Occipital lobe (tissue), 2 donors: ENCODE data around the gene MCC. TPM values are rescaled to one million over a fixed set of nuclear protein-coding genes. Genes with fewer than 3 reads are reported as not detected.
A peak's percentile ranks its signal among the peaks of the same experiment; 100 is the strongest.

ENCODE experiments used
- DNase-seq: peaks from one replicate; lab custom pipeline; 2025; lab: John Stamatoyannopoulos, UW
- total RNA-seq: library from RNA; depleted of rRNA; stranded (reverse); fragments of >200 nt; gene quantifications from one replicate; pipeline ENCODE4 v1.2.3, GENCODE V29; 2014

MCC gene
- total RNA-seq, 1 donor from 2014 or later, result 15.8 TPM

DNA sequence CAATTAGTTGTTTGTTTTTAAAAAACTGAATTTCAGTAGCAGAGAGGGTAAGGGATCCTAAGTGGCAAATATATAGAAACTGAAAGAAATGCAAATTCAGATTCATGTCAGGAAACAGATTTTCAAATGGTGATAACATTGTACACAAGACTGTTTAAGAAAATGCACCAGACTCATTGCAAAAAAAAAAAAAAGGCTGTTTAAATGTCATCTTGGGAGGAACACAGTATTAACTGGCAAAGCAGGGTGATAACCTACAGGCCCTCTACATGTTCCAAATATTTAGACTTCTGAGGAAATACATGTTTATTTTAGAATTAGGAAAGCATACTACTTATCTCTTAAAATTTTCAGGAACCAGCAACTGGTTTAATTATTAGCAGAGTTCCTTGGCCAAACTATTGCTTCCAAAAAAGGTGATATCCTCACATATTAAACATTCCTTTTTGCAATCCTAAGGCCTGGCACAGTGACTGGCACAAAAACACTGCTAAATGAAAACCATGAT lies 167.9 kb downstream of the MCC start:
- DNase-seq, result no peak

GRCh38 chr5:113319256-113320053 lies 168.8 kb downstream of the MCC start:
- DNase-seq, result no peak

DNA sequence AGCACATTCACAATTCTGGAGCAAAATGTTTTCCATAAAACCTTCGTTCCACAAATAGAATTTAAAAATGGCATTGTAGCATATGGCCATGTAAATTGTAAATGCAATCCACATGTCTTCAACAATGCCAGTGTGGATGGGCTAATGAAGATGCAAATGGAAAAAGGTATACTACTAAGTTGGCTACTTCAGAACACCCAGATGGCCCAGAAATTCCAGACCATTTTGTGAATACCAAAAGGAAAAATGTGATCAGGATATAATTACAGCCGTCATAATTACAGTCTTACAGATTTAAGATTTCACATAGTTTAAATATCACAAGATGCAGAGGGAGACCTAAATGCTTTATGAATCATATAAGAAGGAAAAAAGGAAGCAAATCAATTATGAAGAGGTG lies 170.6 kb downstream of the MCC start:
- no peak for DNase-seq

DNA sequence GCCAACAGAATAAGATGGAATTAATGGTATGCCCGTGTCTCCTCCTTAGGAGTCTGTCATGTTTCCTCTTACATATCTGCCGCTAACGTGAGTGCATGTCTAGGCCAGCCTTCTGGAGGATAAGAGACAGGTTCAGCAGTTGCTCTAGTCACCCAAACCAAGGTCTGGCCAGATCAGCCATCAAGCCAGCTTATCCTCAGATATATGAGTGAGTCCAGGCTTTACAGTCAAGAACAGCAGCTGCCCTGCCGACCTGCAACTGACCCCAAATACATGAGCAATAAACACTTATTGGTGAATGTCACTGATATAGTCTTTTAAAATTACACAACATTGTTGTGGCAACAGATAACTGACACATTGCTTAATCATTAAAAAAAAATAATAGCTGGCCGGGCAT lies 177.0 kb downstream of the MCC start:
- DNase-seq, result no peak

GRCh38 chr5:113302120-113302519 lies 186.1 kb downstream of the MCC start:
- no peak for DNase-seq

- DNase-seq, result no peak
Measured at GRCh38 chr5:113299591-113299990, 188.7 kb downstream of the MCC start.

- DNase-seq, result no peak
Measured at GRCh38 chr5:113296676-113297075, 191.6 kb downstream of the MCC start.

DNA sequence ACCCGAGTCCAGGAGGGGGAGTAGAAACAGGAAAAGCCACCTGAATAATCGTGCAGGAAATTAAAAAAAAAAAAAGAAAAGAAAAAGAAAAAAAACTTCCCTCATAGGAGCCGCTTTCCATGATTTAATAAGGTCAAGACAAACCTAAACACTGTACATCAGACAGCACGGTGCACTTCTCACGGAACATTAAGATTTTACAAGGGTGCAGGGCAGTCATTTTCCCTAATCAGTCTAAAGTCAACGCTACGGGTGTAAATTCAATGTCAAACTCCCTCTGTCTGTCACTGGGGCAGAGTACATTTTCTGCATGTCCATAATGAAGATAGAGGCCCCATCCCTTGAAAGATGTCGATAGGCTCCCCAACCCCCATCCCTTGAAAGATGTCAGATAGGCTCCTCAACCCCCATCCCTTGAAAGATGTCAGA lies 193.1 kb downstream of the MCC start:
- no peak for DNase-seq

- DNase-seq, result peak; percentile 75
Measured at GRCh38 chr5:113294311-113295110, 193.7 kb downstream of the MCC start.

DNA sequence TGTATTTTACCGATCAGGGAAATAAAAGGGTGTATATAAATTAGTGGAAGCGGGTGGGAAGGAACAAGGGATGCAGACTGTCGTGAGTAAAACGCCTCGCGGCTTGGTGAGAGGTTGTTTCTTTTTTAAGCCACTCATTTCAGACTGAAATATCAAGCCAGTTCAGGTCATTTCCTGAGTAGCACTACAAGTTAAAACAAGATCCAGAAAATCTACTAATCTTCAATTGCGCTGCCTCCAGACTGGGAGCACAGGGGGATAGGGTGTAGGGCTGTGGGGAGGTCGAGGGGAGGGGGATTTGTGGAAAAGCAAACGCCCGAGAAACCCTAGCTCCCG lies 194.3 kb downstream of the MCC start:
- no peak for DNase-seq

GRCh38 chr5:113293068-113293974 lies 194.9 kb downstream of the MCC start:
- no peak for DNase-seq

- DNase-seq, result no peak
Measured at GRCh38 chr5:113292462-113292861, 195.8 kb downstream of the MCC start.

- no peak for DNase-seq
Measured at GRCh38 chr5:113283558-113283957, 204.7 kb downstream of the MCC start.

DNA sequence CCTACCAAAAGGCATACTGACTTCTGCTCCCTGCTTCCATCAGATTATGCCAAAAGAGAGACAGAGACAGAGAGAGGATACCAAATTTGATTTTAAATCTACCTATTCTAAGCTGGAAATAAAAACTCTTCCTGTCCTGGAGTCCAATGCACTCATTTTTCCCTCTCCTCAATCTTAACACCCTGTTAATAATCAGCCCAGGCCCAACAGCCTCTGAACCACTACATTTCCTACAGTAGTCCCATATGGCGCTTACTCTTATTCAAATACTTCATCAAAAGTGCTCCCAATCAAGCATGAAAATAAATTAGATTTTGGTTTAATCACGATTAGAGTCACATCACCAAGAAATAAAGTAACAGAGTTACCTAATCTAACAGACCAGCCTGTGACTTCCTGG lies 205.8 kb downstream of the MCC start:
- no peak for DNase-seq

- DNase-seq, result no peak
Measured at GRCh38 chr5:113281194-113281593, 207.1 kb downstream of the MCC start.

DNA sequence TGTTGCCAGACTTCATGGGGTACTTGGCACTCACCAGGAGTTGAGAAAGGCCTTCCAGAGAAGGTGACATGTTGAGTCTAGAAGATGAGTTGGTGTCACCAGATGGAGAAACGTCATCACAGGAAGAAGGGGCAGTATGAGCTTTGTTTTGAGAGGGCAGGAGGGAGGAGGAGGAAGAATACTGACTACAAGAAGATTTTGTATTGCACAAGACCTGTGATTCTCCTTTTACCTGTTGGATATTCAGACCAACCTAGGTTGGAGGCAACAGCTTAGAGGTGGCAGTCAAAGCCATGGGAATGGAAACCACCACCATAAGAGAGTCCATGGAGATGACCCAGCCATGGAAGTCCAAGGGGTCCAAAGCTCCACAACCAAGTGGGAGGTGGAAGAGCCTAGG lies 207.7 kb downstream of the MCC start:
- no peak for DNase-seq

DNA sequence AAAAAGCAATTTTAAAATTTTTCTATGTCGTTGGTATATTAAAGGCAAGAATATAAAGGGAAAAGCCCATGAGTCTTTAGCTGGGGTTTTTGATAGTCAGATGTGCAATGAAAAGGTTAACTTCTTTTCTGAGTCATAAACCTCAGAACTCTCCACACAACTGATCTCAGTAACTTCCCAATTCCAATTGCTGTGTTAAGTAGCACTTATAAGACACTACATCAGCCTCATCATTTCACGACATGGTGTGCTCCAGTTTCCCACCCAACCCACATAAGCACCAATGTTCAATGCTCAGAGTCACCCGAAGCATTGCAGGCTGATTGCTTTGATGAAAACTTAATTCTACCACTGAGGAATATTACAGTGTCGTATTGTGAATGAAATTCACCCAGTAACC lies 209.3 kb downstream of the MCC start:
- DNase-seq, result no peak

GRCh38 chr5:113276493-113276892 lies 211.8 kb downstream of the MCC start:
- DNase-seq, result no peak

GRCh38 chr5:113276001-113276400 lies 212.3 kb downstream of the MCC start:
- DNase-seq, result no peak

DNA sequence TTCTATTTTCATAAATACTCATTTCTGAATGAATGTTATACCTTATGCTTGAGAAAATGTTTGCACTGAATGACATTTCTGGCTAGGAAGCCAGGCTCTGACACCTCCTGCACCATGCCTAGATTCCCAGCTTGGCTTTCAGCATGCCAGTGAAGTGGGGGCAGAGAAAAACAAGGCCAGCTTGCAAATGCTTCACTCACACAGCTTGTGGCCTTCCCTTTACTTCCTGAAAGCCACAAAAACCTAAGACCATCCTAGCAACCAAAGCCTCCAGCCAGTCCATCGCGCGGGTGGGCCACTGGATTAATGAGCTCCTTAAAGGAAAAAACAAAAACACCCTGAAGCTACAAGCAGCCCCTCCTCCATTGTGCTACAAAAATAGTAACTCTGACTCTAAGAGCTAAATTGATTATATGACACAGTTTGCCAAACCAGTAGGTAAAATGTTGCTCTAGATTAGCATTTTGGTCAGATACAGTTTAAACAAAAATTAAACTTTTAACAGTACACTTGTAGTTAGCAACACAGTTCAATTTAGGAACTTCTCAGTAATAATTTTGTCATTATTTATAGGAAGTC lies 213.3 kb downstream of the MCC start:
- no peak for DNase-seq

GRCh38 chr5:113273948-113274347 lies 214.3 kb downstream of the MCC start:
- no peak for DNase-seq
